GM19351 (cell line): Measurements from ENCODE around the gene STIM2.
"Not testable (repeated sequence)": the region's sequence is repeated elsewhere in the genome, so short reads cannot be mapped to it uniquely, and the experiment has no call there.

ENCODE experiments used
- ATAC-seq: cut with Tn5 transposase; IDR thresholded peaks from one replicate; pipeline ENCODE4 v1.9.1; 2021; ENCODE audit warnings: mild to moderate bottlenecking, moderate library complexity; ENCODE audit not compliant: unreplicated experiment

The STIM2 gene

DNA sequence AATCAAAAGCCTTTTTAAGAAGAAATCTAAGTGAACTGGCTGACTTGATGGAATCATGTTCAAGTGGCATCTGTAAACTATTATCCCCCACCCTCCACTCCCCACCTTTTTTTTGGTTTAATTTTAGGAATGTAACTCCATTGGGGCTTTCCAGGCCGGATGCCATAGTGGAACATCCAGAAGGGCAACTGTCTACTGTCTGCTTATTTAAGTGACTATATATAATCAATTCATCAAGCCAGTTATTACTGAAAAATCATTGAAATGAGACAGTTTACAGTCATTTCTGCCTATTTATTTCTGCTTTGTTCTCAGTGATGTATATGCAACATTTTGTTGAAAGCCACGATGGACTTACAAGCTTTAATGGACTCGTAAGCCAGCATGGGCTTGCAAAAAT is 162.3 kb downstream of the STIM2 start:
- ATAC-seq, result no peak

- ATAC-seq, result no peak
These were observed 162.7 kb downstream of the STIM2 start for GRCh38 chr4:27023366-27023765.

- no peak for ATAC-seq
These were observed 164.2 kb downstream of the STIM2 start for GRCh38 chr4:27024805-27025204.

GRCh38 chr4:27027428-27027827 is 166.8 kb downstream of the STIM2 start:
- ATAC-seq, result no peak

GRCh38 chr4:27035127-27035526 is 174.5 kb downstream of the STIM2 start:
- ATAC-seq, result not testable (repeated sequence)

GRCh38 chr4:27040356-27040755 is 179.7 kb downstream of the STIM2 start:
- ATAC-seq, result peak; percentile 83

DNA sequence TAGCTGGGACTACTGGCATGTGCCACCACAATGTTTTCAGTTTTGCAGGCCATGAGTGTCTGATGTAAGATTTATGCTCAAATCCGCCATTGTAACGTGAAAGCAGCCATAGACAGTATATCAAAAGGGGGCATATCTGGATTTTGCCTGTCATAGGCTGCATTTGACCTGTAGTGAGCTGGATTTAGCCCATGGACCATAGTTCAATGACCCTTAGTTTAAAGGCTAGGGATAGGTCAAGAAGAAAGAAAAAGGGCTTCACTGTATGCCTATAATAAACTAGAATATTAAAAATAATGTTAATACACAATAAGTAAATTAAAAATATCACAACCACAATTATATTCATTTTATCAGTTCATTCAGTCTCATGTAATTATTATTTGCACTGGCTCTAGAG is 181.8 kb downstream of the STIM2 start:
- no peak for ATAC-seq

DNA sequence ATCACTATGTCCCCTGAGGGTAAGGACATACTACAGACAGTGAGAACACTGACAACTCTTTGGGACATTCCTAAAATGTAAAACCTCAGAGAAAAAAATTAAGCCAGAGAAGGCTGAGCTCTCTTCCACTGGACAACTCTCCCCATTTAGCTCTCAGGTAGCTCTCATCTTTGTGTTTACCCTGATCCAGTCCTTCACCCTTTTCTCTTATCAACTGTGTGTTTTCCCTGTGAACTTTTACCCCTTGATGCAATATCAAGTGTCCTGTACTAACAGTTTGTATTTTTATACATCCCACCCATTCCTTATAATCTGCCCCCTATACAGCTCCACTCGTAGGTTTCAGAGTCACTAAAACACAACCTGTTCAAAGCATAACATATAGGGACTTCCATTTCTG is 182.6 kb downstream of the STIM2 start:
- no peak for ATAC-seq

DNA sequence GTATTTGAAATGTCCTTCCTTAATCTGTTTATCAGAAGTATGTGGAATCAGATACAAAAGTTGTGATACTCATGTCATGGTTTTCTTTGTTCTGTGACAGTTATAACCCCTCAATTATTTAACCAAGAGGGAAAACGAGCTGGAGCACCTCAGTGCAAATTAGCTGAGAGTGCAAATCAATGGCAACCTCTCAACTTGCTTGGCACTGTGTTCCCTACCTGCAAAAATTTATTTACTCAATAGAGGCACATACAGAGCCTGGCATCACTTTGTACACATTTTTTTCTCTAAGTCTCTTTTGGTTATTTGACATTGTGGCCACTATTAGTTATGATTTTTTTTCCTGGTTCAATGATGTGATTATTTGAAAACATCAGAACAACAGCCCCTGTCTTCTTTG is 186.2 kb downstream of the STIM2 start:
- ATAC-seq, result no peak

- no peak for ATAC-seq
These were observed 188.0 kb downstream of the STIM2 start for GRCh38 chr4:27048429-27049238.

- no peak for ATAC-seq
These were observed 188.7 kb downstream of the STIM2 start for GRCh38 chr4:27049239-27049829.

GRCh38 chr4:27050731-27051130 is 190.1 kb downstream of the STIM2 start:
- ATAC-seq, result no peak

DNA sequence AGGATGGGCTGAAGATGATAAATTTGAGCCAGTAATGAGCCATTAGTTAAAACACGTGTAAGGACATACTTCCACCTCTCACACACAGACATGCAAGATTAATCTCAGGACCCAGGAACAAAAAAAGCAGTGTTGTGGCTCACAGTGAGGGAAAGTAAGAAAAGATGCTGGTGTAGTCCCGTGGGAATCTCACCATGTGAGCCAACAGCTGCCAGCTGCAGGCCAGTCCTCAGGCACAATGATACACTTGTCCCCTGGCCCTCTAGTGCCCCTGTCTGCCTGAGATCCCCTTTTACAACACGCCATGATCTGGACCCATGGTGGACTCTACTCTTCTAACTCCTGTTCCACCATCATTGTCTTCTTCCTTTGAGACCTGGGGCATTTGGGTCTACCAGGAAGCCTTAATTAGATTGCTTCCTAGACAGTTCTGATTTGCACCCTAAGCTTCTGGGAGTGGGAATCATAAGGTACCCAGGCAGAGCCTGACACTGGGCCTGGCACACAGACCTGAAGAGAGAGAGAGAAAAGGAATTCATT is 194.7 kb downstream of the STIM2 start:
- ATAC-seq, result no peak

DNA sequence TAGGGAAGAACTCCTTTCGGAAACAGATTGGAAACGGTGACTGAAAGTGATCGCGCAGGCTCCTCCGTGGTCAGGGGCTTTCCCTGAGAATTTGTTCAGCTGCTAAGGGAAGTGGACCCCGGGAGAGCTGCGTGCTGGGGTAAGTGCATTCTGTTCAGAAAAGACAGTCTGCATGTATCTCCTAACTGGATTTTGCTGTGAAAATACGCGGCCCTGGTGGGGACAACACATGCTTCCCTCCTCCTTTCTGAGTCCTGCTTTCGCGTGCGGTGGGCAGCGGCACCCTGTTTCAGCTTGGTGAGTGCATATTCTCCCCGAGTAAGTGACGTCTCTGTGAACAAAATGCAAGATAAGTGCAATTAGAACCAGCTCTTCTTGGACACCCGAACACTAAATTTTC is 195.6 kb downstream of the STIM2 start:
- ATAC-seq, result no peak

DNA sequence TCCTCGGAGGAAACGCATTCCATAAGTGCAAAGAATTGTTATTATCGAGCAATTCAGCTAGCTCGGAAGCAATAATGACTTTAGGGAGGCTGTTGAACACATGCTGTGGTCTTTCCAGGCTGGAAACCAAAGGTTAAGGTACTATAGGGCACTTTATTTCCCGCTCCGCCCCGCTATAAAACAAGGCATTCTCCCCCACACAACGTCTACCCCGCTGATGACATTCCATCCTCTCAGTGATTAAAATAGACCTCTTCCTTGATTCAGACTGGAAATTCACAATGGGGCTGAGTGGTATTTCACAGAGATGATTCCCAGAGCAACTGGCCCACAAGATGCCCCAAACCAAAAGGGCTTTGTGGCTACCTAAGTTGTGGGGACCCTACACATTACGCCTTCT is 196.4 kb downstream of the STIM2 start:
- ATAC-seq, result no peak

GRCh38 chr4:27057662-27058061 is 197.0 kb downstream of the STIM2 start:
- no peak for ATAC-seq

- ATAC-seq, result no peak
These were observed 198.3 kb downstream of the STIM2 start for GRCh38 chr4:27058819-27059406.

- no peak for ATAC-seq
These were observed 198.8 kb downstream of the STIM2 start for GRCh38 chr4:27059446-27059845.

DNA sequence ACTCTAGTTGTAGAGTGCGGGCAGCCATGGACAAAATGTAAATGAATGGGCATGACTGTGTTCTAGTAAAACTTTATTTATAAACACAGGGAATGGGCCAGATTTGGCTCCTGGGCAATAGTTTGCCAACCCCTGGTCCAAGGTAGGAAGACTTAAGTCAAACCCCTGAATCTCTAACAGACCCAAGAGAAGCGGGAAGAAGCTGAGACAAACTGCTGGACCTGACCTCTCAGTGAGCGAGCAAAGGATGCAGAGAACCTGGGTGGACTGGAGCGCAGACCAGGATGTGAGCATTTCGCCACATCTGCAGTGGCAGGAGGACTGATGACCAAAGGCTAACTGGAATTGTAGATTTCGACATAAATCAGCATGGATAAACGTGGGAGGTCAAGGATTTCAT is 201.6 kb downstream of the STIM2 start:
- no peak for ATAC-seq

GRCh38 chr4:27066591-27066990 is 205.9 kb downstream of the STIM2 start:
- ATAC-seq, result no peak

GRCh38 chr4:27068151-27068867 is 207.7 kb downstream of the STIM2 start:
- ATAC-seq, result no peak
